Measurements from ENCODE around the gene FNBP1.
"Not testable (repeated sequence)": the region's sequence is repeated elsewhere in the genome, so short reads cannot be mapped to it uniquely, and the experiment has no call there.

Gene FNBP1

GRCh38 chr9:129910628-129911567 is 132.1 kb downstream of the FNBP1 start:
- DNase-seq = no peak

GRCh38 chr9:129909851-129910250 is 133.1 kb downstream of the FNBP1 start:
- DNase-seq = no peak

GRCh38 chr9:129908906-129909305 is 134.1 kb downstream of the FNBP1 start:
- DNase-seq = no peak

- DNase-seq = no peak
These were observed 135.8 kb downstream of the FNBP1 start for GRCh38 chr9:129907201-129907600.

GRCh38 chr9:129906298-129906697 is 136.7 kb downstream of the FNBP1 start:
- DNase-seq = no peak

- DNase-seq = no peak
These were observed 138.3 kb downstream of the FNBP1 start for GRCh38 chr9:129904734-129905133.

GRCh38 chr9:129902740-129903134 is 140.3 kb downstream of the FNBP1 start:
- no peak for DNase-seq

GRCh38 chr9:129901993-129902739 is 140.8 kb downstream of the FNBP1 start:
- no peak for DNase-seq

- no peak for DNase-seq
These were observed 142.5 kb downstream of the FNBP1 start for GRCh38 chr9:129900263-129901027.

- DNase-seq = no peak
These were observed 143.4 kb downstream of the FNBP1 start for GRCh38 chr9:129899620-129900019.

GRCh38 chr9:129898185-129898584 is 144.8 kb downstream of the FNBP1 start:
- no peak for DNase-seq

- no peak for DNase-seq
These were observed 145.7 kb downstream of the FNBP1 start for GRCh38 chr9:129897263-129897662.

- DNase-seq = peak; percentile 25
These were observed 147.4 kb downstream of the FNBP1 start for GRCh38 chr9:129895376-129896268.

- DNase-seq = peak; percentile 43
These were observed 148.7 kb downstream of the FNBP1 start for GRCh38 chr9:129894120-129894823.

- DNase-seq = peak; percentile 27
These were observed 151.4 kb downstream of the FNBP1 start for GRCh38 chr9:129891569-129891968.

GRCh38 chr9:129890718-129891299 is 152.2 kb downstream of the FNBP1 start:
- not testable (repeated sequence) for DNase-seq

- DNase-seq = peak; percentile 89
These were observed 152.9 kb downstream of the FNBP1 start for GRCh38 chr9:129889941-129890717.

GRCh38 chr9:129889122-129889940 is 153.7 kb downstream of the FNBP1 start:
- peak; percentile 52 for DNase-seq
